SK-N-MC (cell line): ENCODE results near the gene TRPT1.

ENCODE experiments used
- EZH2 ChIP-seq: fragments of 200-600 bp; sonication (generic); IDR thresholded peaks from one replicate; pipeline ENCODE4 v1.6.1; 2017; ENCODE audit warnings: antibody characterized with exemption
- FOXP2 ChIP-seq: optimal IDR thresholded peaks from 2 replicates; pipeline ENCODE3; 2011; ENCODE audit warnings: mild to moderate bottlenecking, moderate library complexity; ENCODE audit not compliant: insufficient read depth; ENCODE audit errors: extremely low read length, control extremely low read depth
- POLR2AphosphoS5 ChIP-seq: IDR thresholded peaks from 2 replicates; pipeline ENCODE4 v1.6.1; 2012; ENCODE audit warnings: mild to moderate bottlenecking, low read depth, low read length, borderline replicate concordance

GRCh38 chr11:64240435-64241240 lies 14.7 kb upstream of the TRPT1 start, which contains the start of gene FKBP2:
- TF ChIP-seq EZH2 (no peak), POLR2AphosphoS5 (peak; percentile 87), FOXP2 (no peak)
